Measurements from ENCODE around the gene BABAM2.

Gene BABAM2

GRCh38 chr2:28045676-28046351 lies 155.3 kb downstream of the BABAM2 start:
- Mint-ChIP-seq H3K4me3 (no peak overlapping the region), H3K36me3 (ENCODE audit: low read depth) (peaks cover 13% of the 10 kb centered on the region), H3K27ac (no peak overlapping the region), H3K4me1 (peaks cover 3% of the 10 kb centered on the region), H3K9me3 (no peaks in the 10 kb centered on the region), H3K27me3 (no peaks in the 10 kb centered on the region)
- no peak for DNase-seq
- ATAC-seq: no peak

- H3K36me3 Mint-ChIP-seq (ENCODE audit: low read depth): peaks cover 19% of the 10 kb centered on the region
- ATAC-seq: no peak
- DNase-seq: no peak
- H3K27ac Mint-ChIP-seq: no peak overlapping the region
- H3K9me3 Mint-ChIP-seq: no peaks in the 10 kb centered on the region
- H3K4me1 Mint-ChIP-seq: peaks cover 3% of the 10 kb centered on the region
- H3K4me3 Mint-ChIP-seq: no peak overlapping the region
- no peaks in the 10 kb centered on the region for H3K27me3 Mint-ChIP-seq
Measured at GRCh38 chr2:28046921-28047320, 156.4 kb downstream of the BABAM2 start.

DNA sequence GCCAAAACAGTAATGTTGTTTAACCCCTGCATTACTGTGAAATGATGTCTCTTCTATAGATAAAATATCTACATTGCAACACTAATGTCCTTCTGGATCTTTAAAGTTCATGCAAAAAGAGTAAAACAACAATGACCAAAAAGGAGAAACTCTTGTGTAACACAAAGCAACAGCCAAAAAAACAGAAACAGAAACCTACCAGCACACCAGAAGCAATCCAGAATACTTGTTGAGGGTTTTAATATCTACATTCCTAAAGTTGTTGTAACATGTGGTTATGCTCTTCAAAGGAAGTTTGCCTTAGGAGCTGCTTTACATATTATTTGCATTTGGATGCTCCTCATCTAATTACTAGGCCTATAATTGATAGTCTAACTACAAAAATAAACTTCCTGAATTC lies 157.2 kb downstream of the BABAM2 start:
- DNase-seq (no peak), ATAC-seq (no peak)
- Mint-ChIP-seq H3K4me1 (peaks cover 3% of the 10 kb centered on the region), H3K9me3 (no peaks in the 10 kb centered on the region), H3K27ac (no peak overlapping the region), H3K36me3 (ENCODE audit: low read depth) (peaks cover 16% of the 10 kb centered on the region), H3K4me3 (no peak overlapping the region), H3K27me3 (no peaks in the 10 kb centered on the region)

GRCh38 chr2:28048341-28048740 lies 157.8 kb downstream of the BABAM2 start:
- H3K27ac Mint-ChIP-seq: no peak overlapping the region
- peaks cover 16% of the 10 kb centered on the region for H3K36me3 Mint-ChIP-seq (ENCODE audit: low read depth)
- DNase-seq (no peak), ATAC-seq (no peak)
- no peak overlapping the region for H3K4me3 Mint-ChIP-seq
- H3K9me3 Mint-ChIP-seq: no peaks in the 10 kb centered on the region
- H3K27me3 Mint-ChIP-seq: no peaks in the 10 kb centered on the region
- H3K4me1 Mint-ChIP-seq: peaks cover 3% of the 10 kb centered on the region

DNA sequence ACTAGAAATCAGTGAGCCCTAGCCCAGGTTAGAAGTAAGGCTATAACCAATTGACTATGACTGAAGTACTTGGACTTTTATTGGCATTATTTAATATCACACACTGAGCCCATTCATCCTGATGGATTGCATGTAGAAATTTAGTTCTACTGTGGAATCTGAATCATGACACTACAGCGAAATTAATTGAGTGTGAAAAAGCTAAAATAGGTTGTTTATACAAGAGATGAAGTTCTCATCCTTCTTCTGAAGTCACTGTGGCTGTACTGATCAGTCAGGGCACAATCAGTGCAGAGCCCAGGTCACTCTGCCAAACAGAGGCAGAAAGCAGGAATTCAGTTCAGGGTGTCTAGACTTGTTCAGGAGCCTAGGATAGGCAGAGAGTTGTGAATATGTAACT lies 158.9 kb downstream of the BABAM2 start:
- H3K9me3 Mint-ChIP-seq: no peaks in the 10 kb centered on the region
- peaks cover 16% of the 10 kb centered on the region for H3K36me3 Mint-ChIP-seq (ENCODE audit: low read depth)
- no peak overlapping the region for H3K27ac Mint-ChIP-seq
- no peak overlapping the region for H3K4me3 Mint-ChIP-seq
- H3K27me3 Mint-ChIP-seq: no peaks in the 10 kb centered on the region
- ATAC-seq (no peak), DNase-seq (no peak)
- H3K4me1 Mint-ChIP-seq: peaks cover 3% of the 10 kb centered on the region

- Mint-ChIP-seq H3K27ac (no peak overlapping the region), H3K4me3 (no peak overlapping the region), H3K4me1 (peaks cover 4% of the 10 kb centered on the region), H3K36me3 (ENCODE audit: low read depth) (peaks cover 16% of the 10 kb centered on the region), H3K27me3 (no peaks in the 10 kb centered on the region), H3K9me3 (no peaks in the 10 kb centered on the region)
- no peak for ATAC-seq
- no peak for DNase-seq
Measured at GRCh38 chr2:28049899-28050298, 159.4 kb downstream of the BABAM2 start.

DNA sequence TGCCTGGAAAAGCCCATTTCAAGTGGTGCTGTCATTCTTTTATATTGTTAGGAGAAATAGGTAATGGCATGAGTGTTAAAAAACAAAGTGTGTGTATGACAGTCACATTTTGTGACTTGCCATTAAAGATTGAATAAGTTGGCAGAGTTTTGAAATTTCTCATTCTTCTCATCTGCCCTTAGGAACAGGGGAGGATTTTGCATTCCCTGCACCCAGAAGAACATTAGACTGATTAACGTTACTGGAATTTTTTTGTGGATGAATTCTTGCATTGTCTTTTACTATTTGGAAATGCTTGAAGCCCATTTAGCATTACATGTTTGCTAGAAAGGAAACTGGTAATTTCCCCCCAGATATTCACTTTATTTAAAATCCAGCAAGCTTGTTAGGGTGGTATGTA lies 162.2 kb downstream of the BABAM2 start:
- Mint-ChIP-seq H3K36me3 (ENCODE audit: low read depth) (peaks cover 20% of the 10 kb centered on the region), H3K9me3 (peaks cover 5% of the 10 kb centered on the region), H3K4me3 (no peak overlapping the region), H3K4me1 (peaks cover 15% of the 10 kb centered on the region), H3K27me3 (no peaks in the 10 kb centered on the region), H3K27ac (no peak overlapping the region)
- ATAC-seq (no peak), DNase-seq (no peak)

- Mint-ChIP-seq H3K4me1 (peaks cover 15% of the 10 kb centered on the region), H3K4me3 (no peak overlapping the region), H3K9me3 (peaks cover 5% of the 10 kb centered on the region), H3K36me3 (ENCODE audit: low read depth) (peaks cover 20% of the 10 kb centered on the region), H3K27ac (no peak overlapping the region), H3K27me3 (no peaks in the 10 kb centered on the region)
- ATAC-seq: no peak
- no peak for DNase-seq
Measured at GRCh38 chr2:28053597-28053996, 163.1 kb downstream of the BABAM2 start.

- H3K36me3 Mint-ChIP-seq (ENCODE audit: low read depth): peaks cover 20% of the 10 kb centered on the region
- H3K4me3 Mint-ChIP-seq: no peak overlapping the region
- H3K4me1 Mint-ChIP-seq: peaks cover 15% of the 10 kb centered on the region
- ATAC-seq: no peak
- peak overlapping the region; percentile 72 for H3K27ac Mint-ChIP-seq
- DNase-seq: no peak
- H3K27me3 Mint-ChIP-seq: no peaks in the 10 kb centered on the region
- H3K9me3 Mint-ChIP-seq: peaks cover 5% of the 10 kb centered on the region
Measured at GRCh38 chr2:28054916-28055315, 164.4 kb downstream of the BABAM2 start.

GRCh38 chr2:28055325-28055970 lies 164.9 kb downstream of the BABAM2 start:
- Mint-ChIP-seq H3K4me3 (no peak overlapping the region), H3K27me3 (no peaks in the 10 kb centered on the region), H3K4me1 (peaks cover 15% of the 10 kb centered on the region), H3K36me3 (ENCODE audit: low read depth) (peaks cover 20% of the 10 kb centered on the region), H3K27ac (peak overlapping the region; percentile 72), H3K9me3 (peaks cover 5% of the 10 kb centered on the region)
- DNase-seq (no peak), ATAC-seq (peak; percentile 68)

DNA sequence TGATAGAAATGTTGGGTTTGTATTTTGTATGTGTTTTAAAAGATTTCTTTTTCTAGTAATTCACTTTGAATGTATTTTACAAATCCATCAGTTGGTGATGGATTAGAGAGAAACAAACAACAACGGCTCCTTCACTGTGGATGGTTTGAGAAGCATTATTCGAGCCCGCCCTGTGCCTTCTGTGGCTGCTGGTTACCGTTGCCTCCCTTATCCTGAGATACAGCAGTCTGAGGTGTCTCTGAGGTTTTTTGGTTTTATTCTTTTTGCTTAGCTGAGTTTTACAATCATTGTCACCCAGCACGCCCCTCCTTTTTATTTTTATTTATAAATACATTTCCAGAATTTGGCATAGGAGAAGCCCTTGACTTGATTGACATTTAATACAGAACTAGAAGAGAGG lies 168.3 kb downstream of the BABAM2 start:
- no peaks in the 10 kb centered on the region for H3K27me3 Mint-ChIP-seq
- peaks cover 5% of the 10 kb centered on the region for H3K9me3 Mint-ChIP-seq
- H3K27ac Mint-ChIP-seq: no peak overlapping the region
- no peak overlapping the region for H3K4me3 Mint-ChIP-seq
- DNase-seq: no peak
- peaks cover 10% of the 10 kb centered on the region for H3K36me3 Mint-ChIP-seq (ENCODE audit: low read depth)
- no peak for ATAC-seq
- H3K4me1 Mint-ChIP-seq: peaks cover 28% of the 10 kb centered on the region

- H3K27ac Mint-ChIP-seq: peak overlapping the region; percentile 37
- H3K36me3 Mint-ChIP-seq (ENCODE audit: low read depth): peaks cover 3% of the 10 kb centered on the region
- no peaks in the 10 kb centered on the region for H3K27me3 Mint-ChIP-seq
- DNase-seq: no peak
- no peaks in the 10 kb centered on the region for H3K9me3 Mint-ChIP-seq
- no peak for ATAC-seq
- H3K4me1 Mint-ChIP-seq: peaks cover 18% of the 10 kb centered on the region
- H3K4me3 Mint-ChIP-seq: no peak overlapping the region
Measured at GRCh38 chr2:28062867-28063266, 172.3 kb downstream of the BABAM2 start.

DNA sequence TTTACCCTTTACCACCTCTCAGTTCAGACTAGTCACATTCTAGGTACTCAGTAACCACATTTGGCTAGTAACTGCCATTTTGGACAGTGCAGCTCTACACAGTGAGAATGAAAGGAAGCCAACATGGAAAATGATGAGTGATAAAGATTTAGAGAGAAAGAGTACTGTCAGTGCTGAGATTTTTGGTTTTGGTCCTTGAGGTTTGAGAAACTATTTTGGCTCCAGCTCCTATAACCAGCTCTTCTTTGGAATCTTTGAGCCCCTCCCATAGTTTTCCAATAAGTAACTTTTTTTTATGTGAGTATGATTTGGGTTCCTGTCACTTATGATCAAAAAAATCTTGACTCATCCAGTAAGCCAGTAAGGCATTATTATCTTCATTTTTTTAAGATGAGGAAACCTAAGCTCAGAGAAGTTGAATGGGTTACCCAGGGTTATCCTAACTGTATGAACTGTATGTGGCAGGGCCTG lies 173.0 kb downstream of the BABAM2 start:
- Mint-ChIP-seq H3K27me3 (no peaks in the 10 kb centered on the region), H3K4me3 (no peak overlapping the region), H3K27ac (no peak overlapping the region), H3K4me1 (peaks cover 18% of the 10 kb centered on the region), H3K9me3 (no peaks in the 10 kb centered on the region), H3K36me3 (ENCODE audit: low read depth) (no peaks in the 10 kb centered on the region)
- no peak for DNase-seq
- peak; percentile 97 for ATAC-seq

DNA sequence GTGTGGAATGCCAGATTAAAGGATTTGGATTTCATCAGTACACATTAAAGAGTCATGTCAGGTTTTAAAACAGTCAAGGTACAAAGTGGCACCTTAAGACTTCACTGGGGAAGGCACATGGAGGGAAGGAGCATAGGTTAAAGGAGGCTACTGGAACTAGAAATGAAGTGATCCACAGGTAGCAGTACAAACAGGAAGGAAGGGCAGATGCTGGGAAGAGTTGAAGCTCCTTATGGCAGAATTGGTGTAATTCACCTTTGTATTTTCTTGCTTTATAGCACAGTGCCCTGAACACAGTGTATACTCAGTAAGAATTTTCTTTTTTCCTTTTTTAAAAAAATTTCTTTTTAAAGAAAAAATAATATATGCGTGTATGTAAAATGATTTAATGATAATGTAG lies 177.1 kb downstream of the BABAM2 start:
- H3K4me3 Mint-ChIP-seq: no peak overlapping the region
- no peaks in the 10 kb centered on the region for H3K36me3 Mint-ChIP-seq (ENCODE audit: low read depth)
- DNase-seq: no peak
- peaks cover 17% of the 10 kb centered on the region for H3K4me1 Mint-ChIP-seq
- no peaks in the 10 kb centered on the region for H3K27me3 Mint-ChIP-seq
- H3K9me3 Mint-ChIP-seq: no peaks in the 10 kb centered on the region
- no peak overlapping the region for H3K27ac Mint-ChIP-seq
- ATAC-seq: no peak

DNA sequence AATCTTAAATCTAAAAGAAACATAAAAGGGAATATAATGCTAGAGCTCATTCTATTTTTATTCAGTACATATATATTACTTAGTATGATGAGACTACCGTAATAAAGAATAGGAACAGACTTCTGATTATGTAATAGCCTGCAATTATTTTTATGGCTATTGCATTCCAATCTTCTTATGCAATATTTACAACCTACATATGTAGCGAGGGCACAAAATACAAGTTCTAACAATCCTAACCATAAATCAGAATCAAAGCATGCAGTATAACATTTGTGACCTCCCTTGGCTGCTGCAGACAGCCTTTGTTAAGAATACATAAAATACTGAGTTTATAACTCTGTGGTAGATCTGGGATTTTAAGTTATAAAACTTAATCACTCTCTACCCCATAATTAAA lies 177.6 kb downstream of the BABAM2 start:
- H3K4me3 Mint-ChIP-seq: no peak overlapping the region
- H3K4me1 Mint-ChIP-seq: peaks cover 12% of the 10 kb centered on the region
- H3K36me3 Mint-ChIP-seq (ENCODE audit: low read depth): peaks cover 2% of the 10 kb centered on the region
- ATAC-seq: no peak
- no peak overlapping the region for H3K27ac Mint-ChIP-seq
- H3K9me3 Mint-ChIP-seq: no peaks in the 10 kb centered on the region
- DNase-seq: no peak
- no peaks in the 10 kb centered on the region for H3K27me3 Mint-ChIP-seq
